SK-N-SH treated with all-trans-retinoic acid at 6 μM for 48 hours (cell line): ENCODE results near the gene ATP5MG.

Source experiments
- ATAC-seq: fragments of 200-7000 bp; cut with Tn5 transposase; 3 replicates; pipeline ENCODE4 v1.9.1; 2020; ENCODE audit warnings: mild to moderate bottlenecking, moderate library complexity
- ARNTL ChIP-seq: fragments of 450-650 bp; formaldehyde crosslinking; IDR thresholded peaks from 2 replicates; pipeline ENCODE4 v1.5.0; 2020; ENCODE audit warnings: low read depth, mild to moderate bottlenecking, moderate library complexity, borderline replicate concordance
- BACH2 ChIP-seq: fragments of 250-450 bp; sonication (Bioruptor Pico); IDR thresholded peaks from 2 replicates; pipeline ENCODE4 v1.9.0; 2021; ENCODE audit warnings: mild to moderate bottlenecking, borderline replicate concordance
- CREB5 ChIP-seq: fragments of 250-450 bp; sonication (Bioruptor Pico); IDR thresholded peaks from 2 replicates; pipeline ENCODE4 v1.5.1; 2020; ENCODE audit warnings: low read depth, mild to moderate bottlenecking, moderate library complexity
- CSDC2 ChIP-seq: fragments of 250-450 bp; sonication (Bioruptor Pico); IDR thresholded peaks from 2 replicates; pipeline ENCODE4 v1.5.0; 2020; ENCODE audit warnings: mild to moderate bottlenecking, moderate library complexity
- CSRNP3 ChIP-seq: fragments of 250-450 bp; sonication (Bioruptor Pico); IDR thresholded peaks from 2 replicates; pipeline ENCODE4 v1.5.1; 2021; ENCODE audit warnings: mild to moderate bottlenecking, moderate library complexity
- ESRRG ChIP-seq: fragments of 250-450 bp; sonication (Bioruptor Pico); IDR thresholded peaks from 2 replicates; pipeline ENCODE4 v1.6.1; 2021; ENCODE audit warnings: mild to moderate bottlenecking
- ISL1 ChIP-seq: fragments of 250-450 bp; sonication (Bioruptor Pico); IDR thresholded peaks from 2 replicates; pipeline ENCODE4 v2.1.2; 2022; ENCODE audit warnings: mild to moderate bottlenecking, moderate library complexity
- OSR1 ChIP-seq: fragments of 250-450 bp; sonication (Bioruptor Pico); IDR thresholded peaks from 2 replicates; pipeline ENCODE4 v1.8.0; 2022; ENCODE audit warnings: moderate library complexity, mild to moderate bottlenecking, inconsistent platforms
- PATZ1 ChIP-seq: fragments of 250-450 bp; sonication (Bioruptor Pico); IDR thresholded peaks from 2 replicates; pipeline ENCODE4 v1.8.0; 2020; ENCODE audit warnings: mild to moderate bottlenecking, moderate library complexity, borderline replicate concordance
- POU6F1 ChIP-seq: fragments of 250-450 bp; sonication (Bioruptor Pico); IDR thresholded peaks from 2 replicates; pipeline ENCODE4 v1.8.0; 2021; ENCODE audit warnings: low read depth, mild to moderate bottlenecking, moderate library complexity, borderline replicate concordance
- PPARA ChIP-seq: fragments of 250-450 bp; sonication (Bioruptor Pico); IDR thresholded peaks from 2 replicates; pipeline ENCODE4 v1.5.0; 2020; ENCODE audit warnings: mild to moderate bottlenecking, borderline replicate concordance
- RARB ChIP-seq: fragments of 250-450 bp; sonication (Bioruptor Pico); IDR thresholded peaks from 2 replicates; pipeline ENCODE4 v1.8.0; 2021; ENCODE audit warnings: mild to moderate bottlenecking, moderate library complexity
- SNAI2 ChIP-seq: fragments of 250-450 bp; sonication (Bioruptor Pico); IDR thresholded peaks from 2 replicates; pipeline ENCODE4 v1.5.0; 2020; ENCODE audit warnings: mild to moderate bottlenecking, moderate library complexity
- TCF4 ChIP-seq: fragments of 250-450 bp; sonication (Bioruptor Pico); IDR thresholded peaks from 2 replicates; pipeline ENCODE4 v1.8.0; 2021; ENCODE audit warnings: mild to moderate bottlenecking, moderate library complexity, borderline replicate concordance
- TOX ChIP-seq: fragments of 250-450 bp; sonication (Bioruptor Pico); IDR thresholded peaks from 2 replicates; pipeline ENCODE4 v1.8.0; 2021; ENCODE audit warnings: mild to moderate bottlenecking, moderate library complexity, borderline replicate concordance
- TSHZ2 ChIP-seq: fragments of 250-450 bp; sonication (Bioruptor Pico); IDR thresholded peaks from 2 replicates; pipeline ENCODE4 v1.5.0; 2020; ENCODE audit warnings: mild to moderate bottlenecking, moderate library complexity
- ZC3H10 ChIP-seq: fragments of 250-450 bp; sonication (Bioruptor Pico); IDR thresholded peaks from 2 replicates; pipeline ENCODE4 v1.5.1; 2021; ENCODE audit warnings: mild to moderate bottlenecking, moderate library complexity
- ZFP3 ChIP-seq: fragments of 250-450 bp; sonication (Bioruptor Pico); IDR thresholded peaks from 2 replicates; pipeline ENCODE4 v1.5.0; 2020; ENCODE audit warnings: mild to moderate bottlenecking, moderate library complexity
- ZFP30 ChIP-seq: fragments of 450-650 bp; formaldehyde crosslinking; IDR thresholded peaks from 2 replicates; pipeline ENCODE4 v1.5.0; 2022; ENCODE audit warnings: mild to moderate bottlenecking, moderate library complexity
- ZNF565 ChIP-seq: fragments of 450-650 bp; formaldehyde crosslinking; conservative IDR thresholded peaks from 2 replicates; pipeline ENCODE4 v1.5.0; 2020; ENCODE audit warnings: low read depth, mild to moderate bottlenecking, moderate library complexity
- ZNF70 ChIP-seq: fragments of 450-650 bp; formaldehyde crosslinking; IDR thresholded peaks from 2 replicates; pipeline ENCODE4 v1.5.0; 2020; ENCODE audit warnings: mild to moderate bottlenecking, moderate library complexity
- ZNF8 ChIP-seq: fragments of 450-650 bp; formaldehyde crosslinking; IDR thresholded peaks from 2 replicates; pipeline ENCODE4 v1.5.0; 2020; ENCODE audit warnings: mild to moderate bottlenecking, moderate library complexity

Gene ATP5MG

GRCh38 chr11:118358071-118358470 lies 43.3 kb upstream of the ATP5MG start:
- no peak for ATAC-seq
- no peak for TF ChIP-seq PPARA (CRISPR knock-in tag)
- no peak for TF ChIP-seq RARB (CRISPR knock-in tag)
- TF ChIP-seq ZNF565, result no peak
- TF ChIP-seq CSRNP3 (CRISPR knock-in tag), result no peak
- no peak for TF ChIP-seq ZNF70 (CRISPR knock-in tag)
- no peak for TF ChIP-seq SNAI2 (CRISPR knock-in tag)
- no peak for TF ChIP-seq BACH2 (CRISPR knock-in tag)
- no peak for TF ChIP-seq ESRRG (CRISPR knock-in tag)
- TF ChIP-seq ZC3H10 (CRISPR knock-in tag), result no peak
- TF ChIP-seq CREB5 (CRISPR knock-in tag), result no peak
- TF ChIP-seq TCF4 (CRISPR knock-in tag), result no peak
- TF ChIP-seq TSHZ2 (CRISPR knock-in tag), result no peak
- no peak for TF ChIP-seq ARNTL (CRISPR knock-in tag)
- no peak for TF ChIP-seq ZFP30 (CRISPR knock-in tag)
- no peak for TF ChIP-seq PATZ1 (CRISPR knock-in tag)
- TF ChIP-seq, all 23 proteins: peak for 0

- peak; percentile 94 for ATAC-seq
- TF ChIP-seq SNAI2 (CRISPR knock-in tag) (peak; percentile 71; the same call in 1 of the 2 replicates), TOX (CRISPR knock-in tag) (no peak), CSDC2 (CRISPR knock-in tag) (peak; percentile 77; the same call in 1 of the 2 replicates), ZNF70 (CRISPR knock-in tag) (no peak), CREB5 (CRISPR knock-in tag) (no peak), ZC3H10 (CRISPR knock-in tag) (no peak), ISL1 (no peak), TSHZ2 (CRISPR knock-in tag) (peak; percentile 49; the same call in 1 of the 2 replicates), OSR1 (no peak), ESRRG (CRISPR knock-in tag) (no peak), ZFP3 (CRISPR knock-in tag) (peak; percentile 45; the same call in 1 of the 2 replicates), PATZ1 (CRISPR knock-in tag) (no peak), ARNTL (CRISPR knock-in tag) (no peak), TCF4 (CRISPR knock-in tag) (no peak), ZNF8 (CRISPR knock-in tag) (no peak; the same call in 1 of the 2 replicates), POU6F1 (CRISPR knock-in tag) (no peak)
Measured at GRCh38 chr11:118359295-118359958, 42.0 kb upstream of the ATP5MG start, which contains the start of gene UBE4A. UBE4A (plus strand) TSS chr11:118359600; CDS start chr11:118365081, 5,481 bp downstream.
